ENCODE measurements around the gene COL1A1. TPM values are rescaled to one million over a fixed set of nuclear protein-coding genes. Genes with fewer than 3 reads are reported as not detected.

Gene COL1A1
- total and polyA plus RNA-seq, 2 of the 13 experiments (the other 11 are each of a cell fraction or from before 2014, with no cell fraction given) = 0.05 TPM; not detected in 1

- no peak; the same call in 1 of the 2 replicates for TF ChIP-seq KAT7 (CRISPR knock-in tag; IDR thresholded peaks at IDR 0.05; ENCODE audit: borderline replicate concordance)
- no peak for TF ChIP-seq GLMP (CRISPR knock-in tag; IDR thresholded peaks at IDR 0.05; ENCODE audit: borderline replicate concordance)
- TF ChIP-seq ZNF510 (CRISPR knock-in tag; IDR thresholded peaks at IDR 0.05; ENCODE audit: low read depth) = no peak
- no peak for TF ChIP-seq REXO4 (CRISPR knock-in tag; IDR thresholded peaks at IDR 0.05; ENCODE audit: borderline replicate concordance)
- TF ChIP-seq NR3C1 (CRISPR knock-in tag; IDR thresholded peaks at IDR 0.05) = no peak
- TF ChIP-seq ZNF749 (CRISPR knock-in tag; IDR thresholded peaks at IDR 0.05; ENCODE audit: borderline replicate concordance) = no peak; the same call in 1 of the 2 replicates
- no peak for TF ChIP-seq ZNF292 (CRISPR knock-in tag; IDR thresholded peaks at IDR 0.05; ENCODE audit: borderline replicate concordance, low read depth)
- no peak for TF ChIP-seq GRHL1 (CRISPR knock-in tag; conservative IDR thresholded peaks at IDR 0.05)
- TF ChIP-seq ZFX (CRISPR knock-in tag; IDR thresholded peaks at IDR 0.05; ENCODE audit: low read depth) = peak; percentile 57; the same call in 1 of the 2 replicates
- TF ChIP-seq ZNF597 (CRISPR knock-in tag; IDR thresholded peaks at IDR 0.05) = no peak
- TF ChIP-seq IKZF4 (CRISPR knock-in tag; IDR thresholded peaks at IDR 0.05; ENCODE audit: borderline replicate concordance, low read depth, not compliant biosample characterization) = no peak
- TF ChIP-seq FOXK2 (IDR thresholded peaks at IDR 0.05) = peak; percentile 24; the same call in 1 of the 2 replicates
- 0 out of 2 replicates have a peak, but pooled peaks have one; percentile 36 for TF ChIP-seq ZBTB34 (CRISPR knock-in tag; IDR thresholded peaks at IDR 0.05)
- TF ChIP-seq ZBTB46 (CRISPR knock-in tag; IDR thresholded peaks at IDR 0.05; ENCODE audit: borderline replicate concordance) = peak; percentile 62; the same call in 1 of the 2 replicates
- peak; percentile 88 for TF ChIP-seq ZNF501 (CRISPR knock-in tag; IDR thresholded peaks at IDR 0.05)
- TF ChIP-seq NFRKB (IDR thresholded peaks at IDR 0.05) = no peak
- no peak for TF ChIP-seq CENPX (CRISPR knock-in tag; IDR thresholded peaks at IDR 0.05)
These were observed 40.2 kb downstream of the COL1A1 start (continued) for GRCh38 chr17:50161023-50161910.
